IPS DF 4.7 (cell line): ENCODE data around the gene KIAA1614.

Experiments
- DNase-seq: peaks from one replicate; pipeline ENCODE4 v3.0.0-alpha.2; 2013; ENCODE audit warnings: low spot score; ENCODE audit errors: extremely low read depth

The KIAA1614 gene

GRCh38 chr1:180912801-180913565, at the start of gene KIAA1614:
Gene KIAA1614, plus strand, starts transcription at chr1:180912897. Its CDS starts 347 bp downstream, at chr1:180913244.
- DNase-seq, result no peak

- DNase-seq, result no peak
These were observed 49.4 kb upstream of the KIAA1614 start for GRCh38 chr1:180863158-180863775.

GRCh38 chr1:180881806-180882509, 30.7 kb upstream of the KIAA1614 start:
- peak; percentile 22 for DNase-seq

GRCh38 chr1:180884588-180885300, 28.0 kb upstream of the KIAA1614 start:
- no peak for DNase-seq

- no peak for DNase-seq
These were observed 26.4 kb upstream of the KIAA1614 start for GRCh38 chr1:180886338-180886737.

- no peak for DNase-seq
These were observed 24.9 kb upstream of the KIAA1614 start for GRCh38 chr1:180887841-180888240.

GRCh38 chr1:180888870-180889269, 23.8 kb upstream of the KIAA1614 start:
- no peak for DNase-seq

- DNase-seq, result no peak
These were observed 23.4 kb upstream of the KIAA1614 start for GRCh38 chr1:180889325-180889724.

GRCh38 chr1:180892272-180892671, 20.4 kb upstream of the KIAA1614 start:
- no peak for DNase-seq

- DNase-seq, result no peak
These were observed 20.0 kb upstream of the KIAA1614 start for GRCh38 chr1:180892675-180893074.

- DNase-seq, result no peak
These were observed 19.1 kb upstream of the KIAA1614 start for GRCh38 chr1:180893614-180894013.

GRCh38 chr1:180896161-180896560, 16.5 kb upstream of the KIAA1614 start:
- DNase-seq, result no peak

GRCh38 chr1:180898441-180899219, 14.1 kb upstream of the KIAA1614 start:
- no peak for DNase-seq

- DNase-seq, result no peak
These were observed 13.4 kb upstream of the KIAA1614 start for GRCh38 chr1:180899262-180899661.

GRCh38 chr1:180901076-180901990, 11.4 kb upstream of the KIAA1614 start:
- DNase-seq, result no peak

- no peak for DNase-seq
These were observed 10.2 kb upstream of the KIAA1614 start for GRCh38 chr1:180902541-180902940.

- no peak for DNase-seq
These were observed 6.8 kb upstream of the KIAA1614 start for GRCh38 chr1:180905927-180906326.

- no peak for DNase-seq
These were observed 6.2 kb upstream of the KIAA1614 start for GRCh38 chr1:180906511-180906910.

- DNase-seq, result no peak
These were observed 5.2 kb upstream of the KIAA1614 start for GRCh38 chr1:180907313-180908055.
